Measurements from ENCODE around the gene MAP3K2.

MAP3K2 gene

DNA sequence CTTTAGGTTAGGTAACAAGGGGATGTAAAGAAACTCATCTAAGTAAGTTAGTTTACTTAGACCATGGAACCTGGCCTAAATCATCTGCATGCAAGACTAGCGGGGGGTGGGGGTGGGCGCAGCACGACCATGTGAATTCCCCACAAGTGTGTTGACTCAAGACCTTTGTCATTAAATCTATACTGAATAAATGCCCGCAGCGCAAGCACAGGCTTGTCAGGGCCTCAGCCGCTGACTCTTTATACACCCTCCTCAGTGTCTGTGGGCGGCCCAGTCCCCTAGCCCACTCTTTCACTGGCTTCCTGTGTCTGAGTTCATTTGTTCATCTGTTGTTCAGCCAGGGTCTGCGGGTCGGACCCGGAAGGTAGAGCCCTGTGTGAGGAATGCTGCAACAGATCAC, 17.8 kb downstream of the MAP3K2 start:
- Histone ChIP-seq H3K9ac (no peak overlapping the region), H4K20me1 (peaks cover 88% of the 10 kb centered on the region), H3K4me2 (no peak overlapping the region), H3K4me3 (no peak overlapping the region), H3K27me3 (no peaks in the 10 kb centered on the region), H3K27ac (no peak overlapping the region), H3K4me1 (0 out of 2 replicates have a peak, but pooled peaks cover 7% of the 10 kb centered on the region), H3K36me3 (peaks cover 56% of the 10 kb centered on the region), H3K9me3 (peaks cover 64% of the 10 kb centered on the region)
- TF ChIP-seq Cebpa-rat (IDR thresholded peaks at IDR 0.05), result no peak

DNA sequence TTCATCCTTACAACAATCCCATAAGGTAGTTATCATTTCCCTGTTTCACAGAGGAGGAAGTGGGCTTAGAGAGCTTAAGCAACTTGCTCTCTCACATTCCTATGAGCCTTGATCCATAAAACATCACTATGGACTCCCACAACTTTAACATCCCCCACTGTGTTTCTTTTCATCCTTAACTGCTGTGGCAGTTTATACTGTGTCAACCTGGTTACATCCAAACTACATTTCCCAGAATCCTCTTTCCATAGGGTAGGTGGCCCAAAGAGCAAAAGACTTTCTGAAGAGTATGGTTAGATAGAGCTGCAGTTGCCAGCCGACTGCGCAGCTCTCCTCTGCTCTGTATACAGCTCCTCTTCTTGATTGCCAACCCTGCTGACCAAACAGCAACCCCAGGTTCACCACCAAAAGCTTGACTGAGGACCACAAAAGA, 22.5 kb downstream of the MAP3K2 start:
- no peaks in the 10 kb centered on the region for H3K27me3 ChIP-seq
- H3K36me3 ChIP-seq, result peaks cover 8% of the 10 kb centered on the region
- TF ChIP-seq Cebpa-rat (IDR thresholded peaks at IDR 0.05), result no peak
- H3K9me3 ChIP-seq, result peaks cover 16% of the 10 kb centered on the region
- no peak overlapping the region for H3K27ac ChIP-seq
- 0 out of 2 replicates have a peak, but pooled peaks cover 7% of the 10 kb centered on the region for H3K4me1 ChIP-seq
- H3K9ac ChIP-seq, result no peak overlapping the region
- no peak overlapping the region for H3K4me2 ChIP-seq
- H3K4me3 ChIP-seq, result no peak overlapping the region
- H4K20me1 ChIP-seq, result peaks cover 83% of the 10 kb centered on the region

DNA sequence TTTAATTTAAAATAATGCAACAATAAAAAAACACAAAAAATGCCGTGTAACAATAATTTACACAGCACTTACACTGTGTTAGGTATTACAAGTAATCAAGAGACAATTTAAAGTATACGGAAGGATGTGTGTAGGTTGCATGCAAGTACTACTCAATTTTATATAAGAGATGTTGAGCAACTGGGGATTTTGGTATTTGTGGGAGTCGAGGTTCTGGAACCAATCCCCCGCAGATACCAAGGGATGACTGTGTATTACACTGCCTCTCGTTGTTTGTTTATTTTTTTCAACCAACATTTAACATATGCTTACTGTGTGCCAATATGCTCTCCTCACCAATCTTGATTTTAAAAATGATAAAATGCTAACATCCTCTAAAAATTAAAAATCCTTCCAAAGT, 24.8 kb downstream of the MAP3K2 start:
- Histone ChIP-seq H4K20me1 (peaks cover 72% of the 10 kb centered on the region), H3K4me1 (0 out of 2 replicates have a peak, but pooled peaks cover 7% of the 10 kb centered on the region)

DNA sequence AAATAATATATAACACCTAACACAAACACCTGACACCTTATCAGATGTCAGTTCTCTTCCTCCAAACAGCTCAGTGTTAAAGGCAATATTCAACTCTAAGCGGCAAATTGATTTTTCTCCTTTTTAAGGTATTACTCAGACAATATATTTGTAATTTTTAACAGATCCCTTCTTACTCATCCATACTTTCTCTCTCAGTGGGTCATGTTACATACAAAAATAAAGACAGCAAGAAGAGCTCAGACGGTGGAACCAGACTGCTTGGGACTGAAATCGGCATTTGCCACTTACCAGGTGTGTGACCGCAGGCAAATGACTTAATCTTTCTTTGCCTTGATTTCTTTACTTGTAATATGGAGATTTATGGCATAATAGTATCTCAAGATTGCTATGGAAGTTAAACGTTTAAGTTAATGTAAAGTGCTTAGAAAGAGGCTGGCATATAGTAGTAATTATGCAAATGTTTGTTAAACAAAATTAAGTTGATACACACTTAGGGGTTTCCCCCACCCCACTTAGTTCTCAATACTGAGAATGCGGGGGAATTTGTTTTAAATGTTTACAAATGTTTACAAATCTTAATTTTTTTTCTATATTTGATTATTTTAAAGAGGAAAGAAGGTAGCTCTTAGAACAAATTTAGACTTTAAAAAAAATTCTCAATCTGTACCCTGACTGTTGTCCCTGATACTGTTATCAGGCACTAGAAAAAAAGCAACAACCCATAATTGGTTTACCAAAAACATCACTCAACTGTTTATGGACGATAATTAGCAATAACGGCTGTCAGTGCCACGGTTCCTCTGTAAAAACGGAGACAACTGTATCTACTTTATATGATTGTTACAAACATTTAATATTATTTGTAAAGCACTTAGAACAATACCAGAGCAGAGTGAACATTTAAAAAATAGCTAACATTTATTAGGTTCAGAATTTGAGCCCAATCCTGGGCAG, 25.6 kb downstream of the MAP3K2 start:
- Histone ChIP-seq H3K4me1 (0 out of 2 replicates have a peak, but pooled peaks cover 7% of the 10 kb centered on the region), H3K4me2 (no peak overlapping the region), H3K36me3 (peaks cover 11% of the 10 kb centered on the region; the same call in 1 of the 2 replicates), H4K20me1 (peaks cover 66% of the 10 kb centered on the region), H3K9me3 (peaks cover 22% of the 10 kb centered on the region), H3K9ac (no peak overlapping the region), H3K27me3 (no peaks in the 10 kb centered on the region), H3K4me3 (no peak overlapping the region), H3K27ac (no peak overlapping the region)
- TF ChIP-seq Cebpa-rat (IDR thresholded peaks at IDR 0.05), result no peak

More for the DNA sequence above, 24.8 kb downstream of the MAP3K2 start:
- Histone ChIP-seq H3K4me3 (no peak overlapping the region), H3K27me3 (no peaks in the 10 kb centered on the region), H3K36me3 (peaks cover 11% of the 10 kb centered on the region; the same call in 1 of the 2 replicates), H3K27ac (no peak overlapping the region), H3K9ac (no peak overlapping the region), H3K4me2 (no peak overlapping the region), H3K9me3 (peaks cover 15% of the 10 kb centered on the region)
- no peak for TF ChIP-seq Cebpa-rat (IDR thresholded peaks at IDR 0.05)

DNA sequence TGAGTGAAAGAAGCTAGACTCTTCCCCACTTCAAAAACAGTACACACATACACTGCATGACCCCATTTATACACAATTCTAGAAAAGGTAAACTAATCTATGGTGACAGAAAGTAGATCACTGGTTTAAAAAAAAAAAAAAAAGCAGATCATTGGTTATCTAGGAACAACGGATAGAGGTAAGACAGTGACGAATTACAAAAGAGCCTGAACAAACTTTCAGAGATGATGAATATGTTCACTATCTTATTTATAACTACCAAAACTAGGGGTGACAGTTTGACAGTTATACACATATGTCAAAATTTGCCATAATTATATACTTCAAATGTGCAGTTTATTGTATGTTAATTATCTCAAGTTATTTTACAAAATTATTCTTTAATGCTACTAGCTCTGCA, 27.5 kb downstream of the MAP3K2 start:
- peaks cover 39% of the 10 kb centered on the region for H3K9me3 ChIP-seq
- H4K20me1 ChIP-seq, result peaks cover 48% of the 10 kb centered on the region
- H3K27me3 ChIP-seq, result no peaks in the 10 kb centered on the region
- H3K9ac ChIP-seq, result no peak overlapping the region
- no peak overlapping the region for H3K4me3 ChIP-seq
- no peak overlapping the region for H3K27ac ChIP-seq
- H3K4me2 ChIP-seq, result no peak overlapping the region
- TF ChIP-seq Cebpa-rat (IDR thresholded peaks at IDR 0.05), result no peak
- 0 out of 2 replicates have a peak, but pooled peaks cover 3% of the 10 kb centered on the region for H3K4me1 ChIP-seq
- H3K36me3 ChIP-seq, result peaks cover 19% of the 10 kb centered on the region

DNA sequence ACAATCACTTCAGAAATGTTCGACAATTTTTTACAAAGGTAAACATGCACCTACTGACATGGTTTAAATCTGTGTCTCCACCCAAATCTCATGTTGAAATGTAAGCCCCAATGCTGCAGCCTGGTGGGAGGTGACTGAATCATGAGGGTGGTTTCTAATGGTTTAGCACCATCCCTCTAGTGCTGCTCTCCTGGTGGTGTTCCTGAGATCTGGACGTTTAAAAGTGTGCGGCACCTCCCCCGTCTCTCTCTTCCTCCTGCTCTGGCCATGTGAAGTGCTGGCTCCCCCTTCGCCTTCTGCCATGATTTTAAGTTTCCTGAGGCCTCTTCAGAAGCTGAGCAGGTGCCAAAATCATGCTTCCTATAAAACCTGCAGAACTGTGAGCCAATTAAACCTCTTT, 28.3 kb downstream of the MAP3K2 start:
- Histone ChIP-seq H3K9ac (no peak overlapping the region), H4K20me1 (peaks cover 41% of the 10 kb centered on the region), H3K36me3 (peaks cover 22% of the 10 kb centered on the region), H3K9me3 (peaks cover 47% of the 10 kb centered on the region), H3K4me2 (no peak overlapping the region), H3K4me3 (no peak overlapping the region), H3K27me3 (no peaks in the 10 kb centered on the region), H3K27ac (no peak overlapping the region), H3K4me1 (no peaks in the 10 kb centered on the region)
- no peak for TF ChIP-seq Cebpa-rat (IDR thresholded peaks at IDR 0.05)

DNA sequence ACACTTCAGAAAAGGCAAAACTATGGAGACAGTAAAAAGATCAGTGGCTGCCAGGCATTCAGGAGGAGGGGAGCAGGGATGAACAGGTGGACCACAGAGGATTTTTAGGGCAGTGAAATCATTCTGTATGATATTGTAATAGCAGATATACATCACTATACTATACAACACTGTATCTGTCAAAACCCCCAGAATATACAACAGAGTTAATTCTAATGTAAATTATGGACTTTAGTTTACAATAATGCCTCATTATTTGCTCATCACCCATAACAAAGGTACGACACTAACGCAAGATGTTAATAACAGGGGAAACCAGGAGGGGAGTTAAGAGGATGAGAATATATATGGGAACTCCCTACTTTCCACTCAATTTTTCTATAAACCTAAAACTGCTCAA, 28.8 kb downstream of the MAP3K2 start:
- H3K36me3 ChIP-seq, result peaks cover 22% of the 10 kb centered on the region
- H3K27me3 ChIP-seq, result no peaks in the 10 kb centered on the region
- no peaks in the 10 kb centered on the region for H3K4me1 ChIP-seq
- H3K9me3 ChIP-seq, result peaks cover 52% of the 10 kb centered on the region
- no peak for TF ChIP-seq Cebpa-rat (IDR thresholded peaks at IDR 0.05)
- no peak overlapping the region for H3K27ac ChIP-seq
- H3K4me2 ChIP-seq, result no peak overlapping the region
- H4K20me1 ChIP-seq, result peaks cover 36% of the 10 kb centered on the region
- no peak overlapping the region for H3K4me3 ChIP-seq
- no peak overlapping the region for H3K9ac ChIP-seq

DNA sequence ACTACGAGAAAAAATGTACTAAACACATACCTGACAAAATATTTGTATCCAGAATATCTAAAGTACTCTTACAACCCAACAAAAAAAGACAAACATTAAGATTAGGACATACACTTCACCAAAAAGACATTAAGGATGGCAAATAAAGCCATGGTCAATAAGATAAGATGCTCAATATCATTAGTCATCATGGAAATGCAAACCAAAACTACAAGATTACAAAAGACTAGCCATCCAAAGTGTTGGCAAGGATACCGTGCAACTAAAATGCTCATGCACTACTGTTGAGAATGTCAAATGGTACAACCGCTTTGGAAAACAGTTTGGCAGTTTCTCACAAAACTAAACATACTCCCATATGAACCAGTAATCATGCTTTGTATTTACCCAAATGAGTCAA, 29.7 kb downstream of the MAP3K2 start:
- H3K9ac ChIP-seq, result no peak overlapping the region
- H3K4me2 ChIP-seq, result no peak overlapping the region
- TF ChIP-seq Cebpa-rat (IDR thresholded peaks at IDR 0.05), result no peak
- H3K4me1 ChIP-seq, result no peaks in the 10 kb centered on the region
- H3K27me3 ChIP-seq, result no peaks in the 10 kb centered on the region
- no peak overlapping the region for H3K4me3 ChIP-seq
- no peak overlapping the region for H3K27ac ChIP-seq
- H3K9me3 ChIP-seq, result peaks cover 56% of the 10 kb centered on the region
- peaks cover 22% of the 10 kb centered on the region for H3K36me3 ChIP-seq
- peaks cover 26% of the 10 kb centered on the region for H4K20me1 ChIP-seq

DNA sequence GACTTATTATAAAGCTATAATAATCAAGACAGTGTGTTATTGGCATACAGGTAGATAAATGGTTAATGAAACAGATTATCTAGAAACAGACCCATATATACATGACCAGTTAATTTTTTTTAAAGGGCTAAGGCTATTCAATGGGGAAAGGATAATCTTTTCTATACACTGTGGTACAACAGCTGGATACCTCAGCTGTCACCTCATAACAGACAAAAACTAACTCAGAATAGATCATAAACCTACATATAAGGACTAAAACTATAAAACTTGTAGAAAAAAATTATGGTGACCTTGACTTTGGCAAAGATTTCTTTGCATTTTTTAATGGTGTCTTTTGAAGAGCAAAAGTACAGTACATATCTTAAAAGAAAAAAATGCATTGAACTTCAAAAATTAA, 30.2 kb downstream of the MAP3K2 start:
- Histone ChIP-seq H3K27ac (no peak overlapping the region), H3K36me3 (peaks cover 22% of the 10 kb centered on the region), H4K20me1 (peaks cover 22% of the 10 kb centered on the region), H3K9ac (no peak overlapping the region), H3K4me3 (no peak overlapping the region), H3K27me3 (no peaks in the 10 kb centered on the region), H3K4me2 (no peak overlapping the region), H3K4me1 (no peaks in the 10 kb centered on the region), H3K9me3 (peaks cover 60% of the 10 kb centered on the region)
- TF ChIP-seq Cebpa-rat (IDR thresholded peaks at IDR 0.05), result no peak

DNA sequence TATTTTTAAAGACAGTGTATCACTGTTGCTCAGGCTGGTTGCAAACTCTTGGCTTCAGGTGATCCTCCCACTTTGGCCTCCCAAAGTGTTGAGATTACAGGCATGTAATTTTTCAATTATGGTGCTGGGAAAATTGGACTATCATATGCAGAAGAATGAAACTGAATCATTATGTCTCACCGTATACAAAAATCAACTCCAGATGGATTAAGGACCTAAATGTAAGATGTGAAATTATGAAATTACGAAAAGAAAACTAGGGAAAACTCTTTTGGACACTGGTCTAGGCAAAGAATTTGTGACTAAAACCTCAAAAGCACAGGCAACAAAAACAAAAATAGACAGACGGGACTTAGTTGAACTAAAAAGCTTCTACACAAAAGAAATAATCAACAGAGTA, 31.2 kb downstream of the MAP3K2 start:
- H4K20me1 ChIP-seq, result peaks cover 14% of the 10 kb centered on the region
- H3K9me3 ChIP-seq, result peaks cover 71% of the 10 kb centered on the region
- H3K4me1 ChIP-seq, result no peaks in the 10 kb centered on the region
- H3K27me3 ChIP-seq, result no peaks in the 10 kb centered on the region
- H3K4me3 ChIP-seq, result no peak overlapping the region
- no peak overlapping the region for H3K27ac ChIP-seq
- peaks cover 30% of the 10 kb centered on the region for H3K36me3 ChIP-seq
- no peak overlapping the region for H3K9ac ChIP-seq
- no peak overlapping the region for H3K4me2 ChIP-seq
- TF ChIP-seq Cebpa-rat (IDR thresholded peaks at IDR 0.05), result no peak

Measured in BLaER1 (cell line).